HepG2 (cell line): ENCODE data around the gene SLC22A7. TPM values are rescaled to one million over a fixed set of nuclear protein-coding genes. Genes with fewer than 3 reads are reported as not detected.

Source experiments
- CAMTA2 ChIP-seq: sonication (generic); formaldehyde crosslinking; IDR thresholded peaks from 2 replicates; pipeline ENCODE4 v1.4.0; 2020; ENCODE audit warnings: mild to moderate bottlenecking, missing genetic modification reagents, borderline replicate concordance
- CBX5 ChIP-seq: sonication (generic); formaldehyde crosslinking; IDR thresholded peaks from 2 replicates; pipeline ENCODE4 v1.4.0; 2020; ENCODE audit warnings: missing genetic modification reagents, borderline replicate concordance
- CREM ChIP-seq, 2 experiments: sonication (generic) in 1 of 2; formaldehyde crosslinking in 1 of 2; IDR thresholded peaks; 2 replicates each; pipeline versions ENCODE4 v1.4.0 to v1.6.1; 2016 to 2020; ENCODE audit warnings: antibody characterized with exemption in 1 of 2, mild to moderate bottlenecking in 1 of 2, missing genetic modification reagents in 1 of 2
- DNMT1 ChIP-seq: sonication (generic); formaldehyde crosslinking; IDR thresholded peaks from 2 replicates; pipeline ENCODE4 v1.5.1; 2020; ENCODE audit warnings: mild to moderate bottlenecking, missing genetic modification reagents
- JUND ChIP-seq: sonication (generic); formaldehyde crosslinking; IDR thresholded peaks from 2 replicates; pipeline ENCODE4 v1.8.0; 2022; ENCODE audit warnings: mild to moderate bottlenecking, missing genetic modification reagents
- PTBP1 ChIP-seq: fragments of 200-400 bp; formaldehyde crosslinking; IDR thresholded peaks from 2 replicates; pipeline ENCODE4 v1.6.1; 2018; ENCODE audit warnings: low read length, low read depth; ENCODE audit not compliant: poor library complexity, severe bottlenecking
- RBFOX2 ChIP-seq: fragments of 200-400 bp; formaldehyde crosslinking; IDR thresholded peaks from 2 replicates; pipeline ENCODE4 v1.6.1; 2017; ENCODE audit warnings: low read depth, mild to moderate bottlenecking, low read length
- RFX5 ChIP-seq: IDR thresholded peaks from 2 replicates; pipeline ENCODE4 v1.6.1; 2011; ENCODE audit warnings: low read depth, low read length, improper control_type of control experiment
- RFXAP ChIP-seq: sonication (generic); formaldehyde crosslinking; IDR thresholded peaks from 2 replicates; pipeline ENCODE4 v1.4.0; 2020; ENCODE audit warnings: missing genetic modification reagents, borderline replicate concordance
- RORA ChIP-seq: sonication (generic); formaldehyde crosslinking; IDR thresholded peaks from 2 replicates; pipeline ENCODE4 v1.5.0; 2020; ENCODE audit warnings: mild to moderate bottlenecking, missing genetic modification reagents, moderate library complexity
- SAFB2 ChIP-seq: sonication (generic); formaldehyde crosslinking; IDR thresholded peaks from 2 replicates; pipeline ENCODE4 v1.5.1; 2020; ENCODE audit warnings: missing genetic modification reagents, low read depth, mild to moderate bottlenecking, borderline replicate concordance
- SIN3A ChIP-seq: IDR thresholded peaks from 2 replicates; pipeline ENCODE4 v1.6.1; 2011; ENCODE audit warnings: low read depth, mild to moderate bottlenecking, control low read depth, low read length, borderline replicate concordance
- SP1 ChIP-seq, 2 experiments: fragments of 450-650 bp in 1 of 2; sonication (generic) in 1 of 2; formaldehyde crosslinking in 1 of 2; IDR thresholded peaks; 2 replicates each; pipeline versions ENCODE4 v1.4.0 to v1.6.1; 2016 to 2020; ENCODE audit warnings: missing genetic modification reagents in 1 of 2
- ZFP1 ChIP-seq: IDR thresholded peaks from 2 replicates; pipeline ENCODE4 v1.6.1; 2016
- ZNF12 ChIP-seq: sonication (generic); formaldehyde crosslinking; IDR thresholded peaks from 2 replicates; pipeline ENCODE4 v1.5.0; 2020; ENCODE audit warnings: missing genetic modification reagents
- ZNF34 ChIP-seq: sonication (generic); formaldehyde crosslinking; IDR thresholded peaks from 2 replicates; pipeline ENCODE4 v1.4.0; 2020; ENCODE audit warnings: mild to moderate bottlenecking, missing genetic modification reagents, borderline replicate concordance
- ZNF430 ChIP-seq: sonication (generic); formaldehyde crosslinking; IDR thresholded peaks from 2 replicates; pipeline ENCODE4 v1.9.0; 2021; ENCODE audit warnings: mild to moderate bottlenecking, missing genetic modification reagents
- ZNF441 ChIP-seq: sonication (generic); formaldehyde crosslinking; IDR thresholded peaks from 2 replicates; pipeline ENCODE4 v1.7.0; 2021; ENCODE audit warnings: missing genetic modification reagents, borderline replicate concordance
- ZNF510 ChIP-seq: sonication (generic); formaldehyde crosslinking; IDR thresholded peaks from 2 replicates; pipeline ENCODE4 v1.4.0; 2020; ENCODE audit warnings: low read depth, mild to moderate bottlenecking, missing genetic modification reagents
- ZNF562 ChIP-seq: sonication (generic); formaldehyde crosslinking; IDR thresholded peaks from 2 replicates; pipeline ENCODE4 v1.8.0; 2022; ENCODE audit warnings: missing genetic modification reagents, borderline replicate concordance
- ZNF607 ChIP-seq: sonication (generic); formaldehyde crosslinking; IDR thresholded peaks from 2 replicates; pipeline ENCODE4 v1.5.1; 2020; ENCODE audit warnings: missing genetic modification reagents, mild to moderate bottlenecking, borderline replicate concordance
- ZNF746 ChIP-seq: sonication (generic); formaldehyde crosslinking; IDR thresholded peaks from 2 replicates; pipeline ENCODE4 v1.8.0; 2022; ENCODE audit warnings: mild to moderate bottlenecking, missing genetic modification reagents
- ZNF784 ChIP-seq: sonication (generic); formaldehyde crosslinking; IDR thresholded peaks from 2 replicates; pipeline ENCODE4 v1.5.1; 2020; ENCODE audit warnings: missing genetic modification reagents, mild to moderate bottlenecking, borderline replicate concordance
- ZZZ3 ChIP-seq: sonication (generic); formaldehyde crosslinking; IDR thresholded peaks from 2 replicates; pipeline ENCODE4 v1.4.0; 2020; ENCODE audit warnings: missing genetic modification reagents, mild to moderate bottlenecking, borderline replicate concordance
- polyA plus RNA-seq, 8 experiments: library from polyadenylated mRNA; depleted of rRNA in 3 of 8; stranded (reverse) in 7 of 8; unstranded in 1 of 8; fragments of >200 nt; fragmentation: Illumina TruSeq in 4 of 8; extraction: Trizol in 4 of 8; gene quantifications; 2 replicates each; pipeline versions ENCODE4 v1.2.1 to v1.2.3, GENCODE V29; 2011 to 2016; ENCODE audit warnings: low read depth in 4 of 8, missing spikeins in 1 of 8, mixed read lengths in 1 of 8; ENCODE audit not compliant: insufficient read depth in 1 of 8
- total RNA-seq, 5 experiments: library from RNA; depleted of rRNA; stranded (reverse); fragments of >200 nt; fragmentation: Illumina TruSeq; extraction: Trizol; gene quantifications; 2 replicates each; pipeline ENCODE4 v1.2.3, GENCODE V29; 2016; ENCODE audit warnings: low read depth in 1 of 5
- TF ChIP-seq, protein P1 (sequence below): IDR thresholded peaks from 2 replicates; pipeline ENCODE4 v1.6.1; 2016; ENCODE audit warnings: low read depth, control low read depth
- TF ChIP-seq, protein P2 (sequence below), 2 experiments: fragments of 450-650 bp in 1 of 2; sonication (generic) in 1 of 2; formaldehyde crosslinking; IDR thresholded peaks; 2 replicates each; pipeline versions ENCODE4 v1.5.0 to v1.8.0; 2020 to 2022; ENCODE audit warnings: mild to moderate bottlenecking in 1 of 2, missing genetic modification reagents in 1 of 2
- TF ChIP-seq, protein P3 (sequence below): IDR thresholded peaks from 2 replicates; pipeline ENCODE4 v1.6.1; 2016; ENCODE audit warnings: mild to moderate bottlenecking

The SLC22A7 gene
- total and polyA plus RNA-seq, 2 of the 13 experiments (the other 11 are each of a cell fraction or from before 2014, with no cell fraction given): 5.3 to 22.6 TPM

DNA sequence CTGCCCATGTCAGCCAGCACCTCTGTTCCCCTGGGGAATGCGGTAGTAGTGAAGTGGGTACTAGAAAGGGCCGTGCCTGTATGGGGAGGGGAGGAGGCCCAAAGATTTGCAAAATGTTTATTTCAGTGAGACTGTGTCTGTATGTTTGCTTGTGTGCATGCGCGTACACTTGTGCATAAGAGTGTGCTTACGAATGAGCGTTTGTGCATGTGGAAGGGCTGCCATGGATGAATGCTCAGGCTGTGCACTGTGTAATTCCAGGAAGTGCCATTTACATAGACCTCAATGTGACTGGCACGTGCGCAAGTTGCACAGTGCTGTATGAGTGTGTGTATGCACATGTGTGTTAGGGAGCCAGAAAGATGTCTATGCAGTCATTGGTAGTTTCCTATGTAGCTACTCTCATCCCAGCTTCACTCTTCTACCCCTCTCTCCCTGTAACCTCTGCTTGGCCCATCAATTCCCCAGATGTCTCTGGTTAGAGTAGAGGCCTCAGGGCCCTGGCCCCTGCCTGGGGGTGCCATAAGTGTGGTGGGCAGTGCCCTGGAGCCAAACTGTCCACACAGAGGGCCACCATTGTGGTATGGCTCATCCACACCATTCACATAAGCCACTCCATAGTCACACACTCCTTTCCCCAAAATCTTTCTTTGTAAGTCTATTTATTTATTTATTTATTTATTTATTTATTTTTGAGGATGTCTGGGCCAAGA lies 26.8 kb upstream of the SLC22A7 start (continued):
- no peak for TF ChIP-seq PTBP1
- TF ChIP-seq, protein P1, sequence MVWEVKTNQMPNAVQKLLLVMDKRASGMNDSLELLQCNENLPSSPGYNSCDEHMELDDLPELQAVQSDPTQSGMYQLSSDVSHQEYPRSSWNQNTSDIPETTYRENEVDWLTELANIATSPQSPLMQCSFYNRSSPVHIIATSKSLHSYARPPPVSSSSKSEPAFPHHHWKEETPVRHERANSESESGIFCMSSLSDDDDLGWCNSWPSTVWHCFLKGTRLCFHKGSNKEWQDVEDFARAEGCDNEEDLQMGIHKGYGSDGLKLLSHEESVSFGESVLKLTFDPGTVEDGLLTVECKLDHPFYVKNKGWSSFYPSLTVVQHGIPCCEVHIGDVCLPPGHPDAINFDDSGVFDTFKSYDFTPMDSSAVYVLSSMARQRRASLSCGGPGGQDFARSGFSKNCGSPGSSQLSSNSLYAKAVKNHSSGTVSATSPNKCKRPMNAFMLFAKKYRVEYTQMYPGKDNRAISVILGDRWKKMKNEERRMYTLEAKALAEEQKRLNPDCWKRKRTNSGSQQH: no peak
- TF ChIP-seq CAMTA2 (CRISPR knock-in tag): no peak
- TF ChIP-seq, protein P2, sequence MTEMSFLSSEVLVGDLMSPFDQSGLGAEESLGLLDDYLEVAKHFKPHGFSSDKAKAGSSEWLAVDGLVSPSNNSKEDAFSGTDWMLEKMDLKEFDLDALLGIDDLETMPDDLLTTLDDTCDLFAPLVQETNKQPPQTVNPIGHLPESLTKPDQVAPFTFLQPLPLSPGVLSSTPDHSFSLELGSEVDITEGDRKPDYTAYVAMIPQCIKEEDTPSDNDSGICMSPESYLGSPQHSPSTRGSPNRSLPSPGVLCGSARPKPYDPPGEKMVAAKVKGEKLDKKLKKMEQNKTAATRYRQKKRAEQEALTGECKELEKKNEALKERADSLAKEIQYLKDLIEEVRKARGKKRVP (CRISPR knock-in tag; IDR thresholded peaks at IDR 0.05): no peak
- TF ChIP-seq ZNF784 (CRISPR knock-in tag): no peak
- TF ChIP-seq JUND: no peak
- no peak for TF ChIP-seq CREM (IDR thresholded peaks at IDR 0.05)
- no peak for TF ChIP-seq CREM (CRISPR knock-in tag; IDR thresholded peaks at IDR 0.05)
- TF ChIP-seq RBFOX2: no peak
- no peak for TF ChIP-seq ZNF441 (CRISPR knock-in tag)
- no peak for TF ChIP-seq ZNF510 (CRISPR knock-in tag)
- no peak for TF ChIP-seq ZNF607 (CRISPR knock-in tag)
- no peak for TF ChIP-seq CBX5 (CRISPR knock-in tag)
- TF ChIP-seq, protein P3, sequence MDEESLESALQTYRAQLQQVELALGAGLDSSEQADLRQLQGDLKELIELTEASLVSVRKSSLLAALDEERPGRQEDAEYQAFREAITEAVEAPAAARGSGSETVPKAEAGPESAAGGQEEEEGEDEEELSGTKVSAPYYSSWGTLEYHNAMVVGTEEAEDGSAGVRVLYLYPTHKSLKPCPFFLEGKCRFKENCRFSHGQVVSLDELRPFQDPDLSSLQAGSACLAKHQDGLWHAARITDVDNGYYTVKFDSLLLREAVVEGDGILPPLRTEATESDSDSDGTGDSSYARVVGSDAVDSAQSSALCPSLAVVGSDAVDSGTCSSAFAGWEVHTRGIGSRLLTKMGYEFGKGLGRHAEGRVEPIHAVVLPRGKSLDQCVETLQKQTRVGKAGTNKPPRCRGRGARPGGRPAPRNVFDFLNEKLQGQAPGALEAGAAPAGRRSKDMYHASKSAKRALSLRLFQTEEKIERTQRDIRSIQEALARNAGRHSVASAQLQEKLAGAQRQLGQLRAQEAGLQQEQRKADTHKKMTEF: no peak
- no peak for TF ChIP-seq ZNF746
- peak; percentile 45; the same call in 1 of the 2 replicates for TF ChIP-seq ZNF12 (CRISPR knock-in tag)
- no peak for TF ChIP-seq RFXAP (CRISPR knock-in tag)
- no peak for TF ChIP-seq ZNF430 (CRISPR knock-in tag)
- TF ChIP-seq RFX5: no peak
- no peak for TF ChIP-seq SP1 (IDR thresholded peaks at IDR 0.05)
- TF ChIP-seq SP1 (CRISPR knock-in tag; IDR thresholded peaks at IDR 0.05): no peak
- TF ChIP-seq ZNF562 (CRISPR knock-in tag): no peak
- no peak for TF ChIP-seq ZNF34 (CRISPR knock-in tag)
- no peak for TF ChIP-seq ZFP1
- no peak for TF ChIP-seq SIN3A
- 0 out of 2 replicates have a peak, but pooled peaks have one; percentile 15 for TF ChIP-seq SAFB2 (CRISPR knock-in tag)
- TF ChIP-seq DNMT1 (CRISPR knock-in tag): 0 out of 2 replicates have a peak, but pooled peaks have one; percentile 44
- TF ChIP-seq RORA: no peak
- no peak for TF ChIP-seq ZZZ3 (CRISPR knock-in tag)
